GM21723 (cell line): ENCODE measurements around the gene SLC2A8.
A peak's percentile ranks its signal among the peaks of the same experiment; 100 is the strongest.

Experiments used
- ATAC-seq: cut with Tn5 transposase; IDR thresholded peaks from one replicate; pipeline ENCODE4 v1.9.1; 2021; ENCODE audit warnings: mild to moderate bottlenecking, moderate library complexity; ENCODE audit not compliant: unreplicated experiment

The SLC2A8 gene

DNA sequence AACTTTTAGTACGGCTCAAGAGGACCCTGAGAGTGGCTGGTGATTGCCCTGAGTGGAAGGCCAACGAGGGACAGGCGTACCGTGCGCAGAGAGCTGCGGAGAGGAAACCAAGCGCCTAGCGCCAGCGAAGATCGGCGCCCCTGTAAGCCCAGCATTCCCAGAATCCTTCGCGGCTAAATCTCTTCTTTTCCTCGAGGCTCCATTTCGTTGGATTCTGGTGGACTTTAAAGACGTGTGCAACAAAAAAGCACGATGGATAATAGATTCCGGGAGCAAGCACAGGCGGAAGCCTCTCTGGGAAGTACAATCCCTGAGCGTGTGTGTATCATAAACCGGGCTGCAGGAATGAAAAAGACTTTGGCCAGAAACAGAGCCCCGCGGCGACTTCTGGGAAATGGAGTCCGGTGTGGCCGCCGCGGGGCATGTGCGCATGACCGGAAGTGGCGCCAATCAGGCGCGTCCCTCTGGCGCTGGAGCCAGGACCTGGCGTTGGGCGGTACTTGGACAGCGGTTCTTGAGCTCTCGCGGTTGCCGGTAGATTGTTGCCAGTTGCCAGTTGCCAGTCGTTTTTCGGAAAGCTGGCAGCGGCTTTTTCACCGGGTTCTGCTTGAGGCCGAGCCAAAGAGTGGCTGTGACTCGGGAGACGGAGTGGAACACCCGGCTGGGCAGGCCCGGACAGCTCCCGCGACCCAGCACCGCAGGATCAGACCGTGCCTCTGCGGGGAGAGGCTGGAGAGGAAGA lies 27.1 kb downstream of the SLC2A8 start, which contains the start of gene ZNF79:
Gene ZNF79 (plus strand): TSS at position 449 of the 742 bp plus-strand sequence. CDS start 406 bp downstream, outside the sequence.
- peak; percentile 85 for ATAC-seq

DNA sequence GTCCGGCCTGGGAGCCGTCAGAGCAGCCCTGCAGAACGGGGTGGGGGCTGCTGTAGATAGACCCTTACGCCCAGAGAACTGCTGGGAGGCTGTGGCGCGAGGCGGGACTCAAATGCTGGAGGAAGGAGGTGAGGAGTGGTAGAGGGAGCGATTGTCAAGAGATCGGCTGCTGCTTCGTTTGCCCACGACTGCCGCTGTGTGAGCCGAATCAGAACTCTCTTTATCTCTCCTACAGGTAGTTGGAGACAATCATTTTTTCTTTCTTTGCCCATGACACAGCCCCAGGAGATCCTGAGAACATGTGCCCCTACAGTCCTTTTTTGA lies 27.7 kb downstream of the SLC2A8 start:
- ATAC-seq = peak; percentile 22

DNA sequence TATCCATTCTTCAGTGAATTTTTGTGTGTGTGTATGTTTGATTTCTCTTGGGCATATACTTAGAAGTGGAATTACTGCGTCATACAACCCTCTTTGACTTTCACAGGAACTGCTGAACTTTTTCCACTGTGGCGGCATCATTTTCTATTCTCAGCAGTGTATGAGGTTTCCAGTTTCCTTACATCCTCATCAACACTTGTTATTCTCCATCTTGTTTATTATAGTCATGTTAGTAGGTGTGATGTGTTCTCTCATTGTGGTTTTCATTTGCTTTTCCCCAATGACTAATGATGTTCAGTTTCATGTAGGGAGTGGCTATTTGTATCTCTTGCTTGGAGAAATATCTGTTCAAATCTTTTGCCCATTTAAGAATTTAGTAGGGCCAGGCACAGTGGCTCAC lies 29.8 kb downstream of the SLC2A8 start:
- ATAC-seq = no peak

DNA sequence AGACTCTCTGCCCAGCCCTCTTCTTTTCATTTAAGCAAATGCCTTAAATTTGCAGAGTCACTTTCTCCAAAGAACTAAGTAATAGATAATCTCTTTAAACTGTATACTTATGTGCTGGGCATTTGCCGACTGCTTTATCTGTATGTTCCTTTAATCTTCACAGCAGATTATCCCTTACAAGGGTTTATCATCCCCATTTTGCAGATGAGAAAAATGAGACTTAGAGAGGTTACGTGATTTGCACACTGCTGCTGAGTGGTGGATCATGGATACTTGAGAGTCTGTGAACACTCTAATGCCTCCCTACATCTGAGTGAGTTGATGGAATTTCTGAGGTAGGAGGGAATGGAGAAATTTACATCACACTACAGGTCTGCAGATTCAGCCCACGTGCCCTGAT lies 31.4 kb downstream of the SLC2A8 start:
- ATAC-seq = no peak

DNA sequence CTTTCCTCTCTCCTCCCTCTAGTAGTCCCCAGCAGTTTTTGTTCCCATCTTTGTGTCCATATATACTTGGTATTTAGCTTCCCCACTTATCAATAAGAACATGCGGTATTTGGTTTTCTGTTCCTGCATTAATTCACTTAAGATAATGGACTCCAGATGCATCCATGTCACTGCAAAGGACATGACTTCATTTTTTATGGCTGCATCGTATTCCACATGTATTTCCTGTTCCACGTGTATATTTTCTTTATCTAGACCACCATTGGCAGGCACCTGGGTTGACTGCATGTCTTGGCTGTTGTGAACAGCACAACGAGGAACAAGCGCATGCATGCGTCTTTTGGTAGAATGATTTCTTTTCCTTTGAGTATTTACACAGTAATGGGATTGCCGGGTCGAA lies 33.4 kb downstream of the SLC2A8 start:
- ATAC-seq = no peak

DNA sequence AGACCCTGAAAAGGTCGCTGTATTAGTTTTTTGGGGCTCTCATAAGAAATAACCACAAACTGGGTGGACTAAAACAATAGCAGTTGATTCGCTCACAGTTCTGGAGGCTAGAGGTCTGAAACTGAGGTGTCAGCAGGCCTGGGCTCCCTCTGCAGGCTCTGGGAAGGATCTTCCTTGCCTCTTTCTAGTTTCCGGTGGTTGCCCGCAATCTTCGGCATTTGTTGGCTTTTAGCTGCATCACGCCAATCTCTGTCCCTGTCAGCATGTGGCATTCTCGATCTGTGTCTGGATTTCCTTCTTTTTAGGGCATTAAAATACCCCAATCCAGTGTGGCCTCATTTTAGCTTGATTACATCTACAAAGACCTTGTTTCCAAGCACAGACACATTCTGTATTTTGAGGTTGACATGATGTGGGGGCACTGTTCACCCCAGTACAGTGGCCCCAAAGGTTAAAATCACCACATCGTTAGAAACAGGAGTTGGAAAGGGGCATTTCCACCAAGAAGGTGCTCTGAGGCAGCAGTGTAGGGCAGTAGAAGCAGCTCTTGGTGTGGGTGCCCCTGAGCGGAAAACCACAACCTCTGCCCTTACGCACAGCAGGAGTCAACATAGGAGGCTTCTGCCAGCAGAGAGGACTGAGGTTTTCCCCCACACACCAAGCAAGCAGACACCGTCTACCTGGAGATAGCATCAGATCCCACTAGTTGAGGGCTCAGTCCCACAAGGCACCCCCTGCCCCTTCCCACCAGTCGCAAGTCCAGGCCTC lies 40.7 kb downstream of the SLC2A8 start:
- no peak for ATAC-seq

DNA sequence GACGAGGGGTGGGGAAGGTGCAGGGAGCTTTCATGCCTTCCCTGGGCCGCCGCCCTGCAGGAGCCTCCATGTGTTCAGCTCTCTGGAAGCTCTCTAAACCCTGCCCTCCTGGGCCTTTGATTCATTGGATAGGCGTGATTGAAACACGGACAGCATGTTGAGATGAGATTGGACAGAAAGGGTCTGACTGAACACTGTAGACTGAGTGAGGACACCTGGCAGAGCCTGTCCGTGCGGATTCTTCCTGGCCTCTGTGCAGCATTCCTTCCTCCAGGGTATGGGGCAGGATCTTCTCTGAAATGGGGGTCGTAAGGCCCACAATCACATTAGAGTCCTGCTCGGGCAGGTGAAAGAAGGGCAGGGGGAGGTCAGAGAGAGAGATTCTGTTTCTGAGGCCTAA lies 41.4 kb downstream of the SLC2A8 start:
- no peak for ATAC-seq

DNA sequence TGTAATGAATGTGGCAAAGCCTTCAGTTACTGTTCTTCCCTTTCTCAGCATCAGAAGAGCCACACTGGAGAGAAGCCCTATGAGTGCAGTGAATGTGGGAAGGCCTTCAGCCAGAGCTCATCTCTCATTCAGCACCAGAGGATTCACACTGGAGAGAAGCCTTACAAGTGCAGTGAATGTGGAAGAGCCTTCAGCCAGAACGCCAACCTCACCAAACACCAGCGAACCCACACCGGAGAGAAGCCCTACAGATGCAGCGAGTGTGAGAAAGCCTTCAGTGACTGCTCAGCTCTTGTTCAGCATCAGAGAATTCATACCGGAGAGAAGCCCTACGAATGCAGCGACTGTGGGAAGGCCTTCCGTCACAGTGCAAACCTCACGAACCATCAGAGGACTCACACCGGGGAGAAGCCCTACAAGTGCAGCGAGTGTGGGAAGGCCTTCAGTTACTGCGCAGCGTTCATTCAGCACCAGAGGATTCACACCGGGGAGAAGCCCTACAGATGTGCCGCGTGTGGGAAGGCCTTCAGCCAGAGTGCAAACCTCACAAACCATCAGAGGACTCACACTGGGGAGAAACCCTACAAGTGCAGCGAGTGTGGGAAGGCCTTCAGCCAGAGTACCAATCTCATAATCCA lies 47.4 kb downstream of the SLC2A8 start:
- no peak for ATAC-seq

DNA sequence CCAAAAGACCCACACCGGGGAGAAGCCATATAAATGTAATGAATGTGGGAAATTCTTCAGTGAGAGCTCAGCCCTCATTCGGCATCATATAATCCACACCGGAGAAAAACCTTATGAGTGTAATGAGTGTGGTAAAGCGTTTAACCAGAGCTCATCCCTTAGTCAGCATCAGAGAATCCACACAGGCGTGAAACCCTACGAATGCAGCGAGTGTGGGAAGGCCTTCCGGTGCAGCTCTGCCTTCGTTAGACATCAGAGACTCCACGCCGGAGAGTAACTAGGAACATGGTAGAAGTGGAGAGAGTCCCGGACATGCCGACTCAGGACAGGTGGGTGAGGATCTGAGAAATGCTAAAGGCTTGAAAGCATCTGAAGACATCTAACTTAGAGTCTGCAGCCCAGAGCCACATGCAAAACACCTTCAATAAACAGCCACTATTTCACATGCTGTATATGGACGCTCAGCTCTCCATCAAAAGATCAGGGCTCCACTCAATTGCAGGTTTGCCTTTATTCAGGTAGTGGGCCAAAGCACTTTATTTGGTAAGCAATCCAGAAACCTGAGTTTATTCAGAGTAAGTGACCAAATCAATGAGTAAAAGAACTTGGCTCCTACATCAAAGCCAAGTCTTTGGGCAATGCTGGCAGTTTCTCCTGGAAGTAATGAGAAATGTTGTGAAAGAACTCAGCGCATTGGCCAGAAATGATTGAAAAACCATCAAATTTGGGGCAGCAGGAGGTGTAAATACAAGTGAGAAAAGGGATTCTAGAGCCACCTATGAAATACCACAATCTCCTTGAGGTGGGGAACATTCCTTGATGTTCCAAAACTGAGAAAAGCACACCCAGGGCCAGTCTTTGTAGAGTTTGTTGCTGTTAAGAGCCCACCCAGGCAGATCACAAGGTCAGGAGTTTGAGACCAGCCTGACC lies 48.2 kb downstream of the SLC2A8 start:
- no peak for ATAC-seq

DNA sequence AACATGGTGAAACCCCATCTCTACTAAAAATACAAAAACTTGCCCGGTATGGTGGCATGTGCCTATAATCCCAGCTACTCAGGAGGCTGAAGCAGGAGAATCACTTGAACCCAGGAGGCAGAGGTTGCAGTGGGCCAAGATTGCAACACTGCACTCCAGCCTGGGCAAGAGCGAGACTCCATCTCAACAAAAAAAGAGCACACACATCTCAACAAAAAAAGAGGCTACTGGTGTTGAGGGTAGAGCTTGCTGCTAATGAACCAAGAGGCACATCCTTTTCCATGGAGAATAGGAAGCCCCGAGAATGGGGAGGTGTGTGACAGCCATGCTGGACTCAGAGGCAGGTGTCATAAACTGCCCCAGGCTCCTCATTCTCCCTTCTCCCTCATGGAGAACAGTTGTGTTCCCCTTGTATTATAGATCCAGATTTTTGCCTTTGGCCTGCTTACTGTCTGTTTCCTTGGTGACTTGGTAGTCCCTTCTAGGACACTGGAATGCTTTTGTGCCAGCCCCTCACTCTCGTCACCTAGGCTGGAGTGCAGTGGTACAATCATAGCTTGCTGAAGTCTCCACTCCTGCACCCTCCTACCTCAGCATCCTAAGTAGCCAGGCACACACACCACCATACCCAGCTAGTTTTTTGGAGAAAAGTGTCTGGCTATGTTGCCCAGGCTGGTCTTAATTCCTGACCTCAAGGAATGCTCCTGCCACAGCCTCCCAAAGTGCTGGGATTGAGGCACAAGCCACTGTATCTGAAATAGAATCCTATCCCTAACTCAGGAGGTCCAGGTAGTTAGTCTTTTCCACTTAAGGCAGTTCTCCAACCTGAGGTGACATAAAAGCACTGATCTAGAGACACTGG lies 49.1 kb downstream of the SLC2A8 start:
- ATAC-seq = no peak

DNA sequence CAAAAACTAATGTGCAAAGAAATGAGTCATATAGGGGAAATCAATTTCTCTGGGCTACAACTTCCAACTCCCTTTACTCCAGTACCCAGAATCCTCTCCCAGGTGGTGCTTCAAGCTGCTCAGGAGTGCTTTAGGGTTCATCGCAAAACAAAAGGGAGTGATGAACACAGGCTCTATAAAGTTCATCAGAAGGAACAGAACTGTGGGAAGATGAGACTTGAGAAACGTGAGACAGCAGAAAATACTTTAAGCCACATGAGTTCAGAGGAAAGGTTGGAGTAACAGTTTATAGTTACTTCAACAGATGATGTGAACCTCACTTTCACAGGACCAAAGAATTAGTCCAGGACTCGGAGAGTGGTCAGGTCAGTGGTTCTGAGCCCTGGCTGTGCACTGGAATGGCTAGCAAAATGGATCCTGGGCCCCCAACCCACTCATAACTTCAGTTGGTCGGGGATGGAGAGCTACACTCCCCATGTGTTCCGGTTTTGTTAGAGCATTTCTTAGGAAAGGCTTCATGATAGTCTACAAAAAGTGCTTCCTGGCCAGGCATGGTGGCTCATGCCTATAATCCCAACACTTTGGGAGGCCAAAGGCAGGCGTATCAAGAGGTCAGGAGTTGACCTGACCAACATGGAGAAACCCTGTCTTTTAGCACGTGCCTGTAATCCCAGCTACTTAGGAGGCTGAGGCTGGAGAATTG lies 49.9 kb downstream of the SLC2A8 start:
- ATAC-seq = no peak

DNA sequence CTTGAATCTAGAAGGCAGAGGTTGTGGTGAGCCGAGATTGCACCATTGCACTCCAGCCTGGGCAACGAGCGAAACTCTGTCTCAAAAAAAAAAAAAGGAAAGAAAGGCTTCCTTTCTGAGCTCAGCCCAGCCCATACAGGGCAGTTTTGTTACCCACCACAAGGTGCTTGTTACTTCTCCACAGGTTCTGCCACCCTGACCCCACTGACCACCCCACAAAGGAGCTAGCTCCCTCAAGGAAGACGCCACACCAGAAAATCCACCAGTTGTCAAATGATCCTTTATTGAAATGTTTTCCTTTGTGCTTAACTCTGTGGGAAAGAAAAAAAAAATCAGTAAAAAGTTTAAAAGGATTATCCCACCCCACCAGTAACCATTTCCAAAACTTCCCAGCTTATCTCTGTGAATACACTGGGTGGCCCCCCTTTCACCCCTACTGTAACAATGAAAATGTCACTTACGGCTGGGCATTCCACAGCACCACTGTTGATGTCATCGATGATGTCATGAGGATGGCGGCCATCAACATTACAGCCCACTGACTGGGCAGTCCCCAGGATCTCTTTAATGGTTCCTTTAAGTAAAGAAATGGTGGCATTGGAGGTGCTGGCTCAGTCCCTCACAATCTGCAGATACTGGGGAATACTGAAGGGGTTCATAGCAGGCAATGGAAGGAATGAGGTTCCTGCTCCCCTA lies 50.6 kb downstream of the SLC2A8 start:
- no peak for ATAC-seq

DNA sequence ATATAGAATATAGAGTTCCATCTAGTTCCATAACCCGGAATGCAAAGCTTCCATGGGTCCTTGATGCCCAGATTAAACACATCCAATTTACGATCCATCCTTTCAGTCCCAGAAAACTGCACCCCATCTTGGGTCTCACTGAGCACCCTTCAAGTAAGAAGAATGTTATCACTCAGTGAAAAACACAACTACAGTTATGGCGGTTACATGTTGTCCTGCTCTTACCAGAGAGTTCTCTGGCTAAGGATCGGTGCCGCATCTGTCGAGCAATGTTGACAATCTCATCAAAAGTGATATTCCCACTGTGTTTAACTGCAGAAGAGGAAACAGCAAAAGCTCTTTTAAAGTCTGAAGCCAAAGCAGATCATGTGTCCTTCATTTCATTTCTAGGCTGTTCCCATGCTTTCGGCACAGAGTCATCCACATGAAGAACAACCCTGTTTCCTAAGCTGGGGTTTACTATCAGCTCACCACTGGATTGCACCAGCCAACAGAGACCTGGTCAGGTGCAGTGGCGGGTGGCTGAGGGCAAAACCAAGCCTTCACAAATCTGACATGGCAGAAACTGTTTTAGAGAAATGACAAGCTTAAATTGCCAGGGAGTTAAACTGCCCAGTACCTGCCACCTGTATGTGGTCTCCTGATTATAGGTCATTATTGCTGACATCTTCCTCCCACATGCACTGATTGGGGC lies 51.3 kb downstream of the SLC2A8 start:
- no peak for ATAC-seq

DNA sequence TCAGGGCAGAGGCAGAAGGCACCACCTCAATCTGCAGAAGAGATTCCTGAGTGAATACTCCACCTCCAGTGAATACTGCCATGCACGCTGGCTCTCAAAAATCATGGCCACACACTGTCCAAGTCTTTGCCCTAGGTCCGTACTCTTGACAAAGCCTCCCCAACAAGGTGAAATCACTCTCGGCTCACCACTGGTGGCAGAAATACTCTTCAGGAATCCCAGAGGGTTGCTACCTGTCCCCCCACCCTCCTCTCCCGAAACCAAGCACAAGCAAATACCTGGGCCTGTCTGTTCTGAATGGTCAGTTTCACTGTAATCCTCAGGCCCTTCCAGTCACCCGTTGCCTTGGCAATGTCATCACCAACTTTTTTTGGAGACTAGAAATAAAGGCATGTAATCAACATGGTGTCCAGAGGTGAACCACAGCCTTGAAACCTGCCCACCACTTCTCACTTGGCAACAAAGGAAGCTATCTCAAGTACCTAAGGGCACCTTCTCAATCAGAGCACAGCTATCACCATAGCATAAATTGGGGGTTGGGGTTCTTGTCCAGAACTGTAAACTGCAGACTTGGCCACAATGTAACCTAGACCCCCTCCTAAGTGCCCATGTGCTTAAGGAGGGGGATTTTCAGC lies 52.5 kb downstream of the SLC2A8 start:
- no peak for ATAC-seq

DNA sequence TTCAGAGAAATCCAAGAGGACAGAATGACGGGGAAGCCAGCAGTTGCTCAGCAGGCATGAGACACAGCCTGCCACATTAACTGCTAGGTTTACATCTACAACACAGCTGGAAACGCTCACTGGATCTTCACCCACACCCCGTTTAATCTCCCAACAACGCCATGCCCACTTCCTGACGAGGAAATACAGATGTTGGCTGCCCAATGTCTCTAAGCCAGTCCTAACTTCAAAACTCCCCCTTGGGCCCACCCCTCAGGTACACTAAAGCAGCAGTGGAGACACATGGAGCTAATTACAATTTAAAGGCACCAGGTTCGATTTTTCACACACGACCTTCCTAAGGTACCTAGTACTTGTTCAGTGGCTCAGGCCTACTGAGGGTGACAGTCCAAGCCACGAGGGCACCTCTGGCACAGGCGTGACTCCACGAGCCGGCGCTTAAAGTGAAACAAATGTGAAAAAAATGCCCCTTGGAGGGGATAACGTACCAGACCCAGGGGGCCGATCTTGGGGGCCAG lies 53.3 kb downstream of the SLC2A8 start:
- no peak for ATAC-seq

DNA sequence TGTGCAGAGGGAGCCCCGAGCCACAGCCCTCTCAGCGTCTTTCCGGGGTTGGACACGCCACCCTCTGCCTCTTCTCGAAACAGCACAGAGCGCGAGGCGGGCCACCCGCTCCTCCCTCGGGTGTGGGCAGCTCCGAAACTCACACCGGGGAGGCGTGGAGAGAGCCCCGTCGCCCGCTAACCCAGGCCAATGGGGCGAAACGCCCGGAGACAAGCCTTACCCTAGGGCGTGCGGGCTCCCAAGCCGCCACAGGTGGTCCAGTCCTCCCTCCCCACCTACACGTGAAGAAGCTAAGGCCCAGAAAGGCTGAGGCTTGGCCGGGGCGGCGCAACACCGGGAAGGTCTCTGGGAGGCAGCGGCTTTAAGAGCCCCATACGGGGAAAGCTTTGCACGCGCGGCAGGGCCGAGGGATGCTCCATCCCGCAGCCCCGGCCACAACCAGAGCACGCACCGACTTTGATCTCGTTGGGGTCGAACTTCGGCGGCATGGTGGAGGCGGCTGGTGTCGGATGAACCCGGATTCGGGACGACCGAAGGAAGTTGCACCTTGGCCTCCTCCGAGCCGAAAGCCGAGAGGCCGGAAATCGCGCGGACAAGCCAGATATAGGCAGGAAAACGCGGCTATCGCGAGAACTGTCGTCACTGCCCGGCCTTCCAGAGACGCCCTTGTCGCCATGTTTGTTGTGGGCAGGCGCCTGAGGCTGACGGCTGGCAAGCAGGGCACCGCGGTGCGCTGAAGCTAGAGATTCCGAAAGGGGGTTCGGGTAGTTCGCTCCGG lies 54.0 kb downstream of the SLC2A8 start, which contains the start of the genes LRSAM1 and RPL12:
Gene LRSAM1 (plus strand): TSS at position 681 of the 778 bp plus-strand sequence. CDS start 3,018 bp downstream, outside the sequence.
Gene RPL12 (minus strand): TSS at position 577 of the 778 bp plus-strand sequence. CDS start 89 bp downstream, at position 488.
- peak; percentile 64 for ATAC-seq

DNA sequence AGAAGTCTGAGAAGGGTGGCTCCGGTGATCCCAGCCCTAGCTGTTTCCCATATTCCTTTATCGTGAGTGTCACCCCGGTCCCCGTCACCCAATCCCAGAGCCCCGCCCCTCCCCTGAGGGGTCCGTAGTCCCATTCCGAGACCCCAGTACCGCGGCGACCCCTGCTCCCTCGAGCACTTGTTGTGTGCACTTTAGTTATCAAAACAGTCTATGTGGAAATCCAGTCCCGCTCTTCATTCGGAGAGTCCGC lies 54.6 kb downstream of the SLC2A8 start:
- ATAC-seq = peak; percentile 16
